ENCODE data around the gene C16orf89.
"Not testable (repeated sequence)": the region's sequence is repeated elsewhere in the genome, so short reads cannot be mapped to it uniquely, and the experiment has no call there.

C16orf89 gene, protein sequence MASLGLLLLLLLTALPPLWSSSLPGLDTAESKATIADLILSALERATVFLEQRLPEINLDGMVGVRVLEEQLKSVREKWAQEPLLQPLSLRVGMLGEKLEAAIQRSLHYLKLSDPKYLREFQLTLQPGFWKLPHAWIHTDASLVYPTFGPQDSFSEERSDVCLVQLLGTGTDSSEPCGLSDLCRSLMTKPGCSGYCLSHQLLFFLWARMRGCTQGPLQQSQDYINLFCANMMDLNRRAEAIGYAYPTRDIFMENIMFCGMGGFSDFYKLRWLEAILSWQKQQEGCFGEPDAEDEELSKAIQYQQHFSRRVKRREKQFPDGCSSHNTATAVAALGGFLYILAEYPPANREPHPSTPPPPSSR

GRCh38 chr16:5065813-5066212 lies at the start of gene C16orf89:
TSS of gene C16orf89 (minus strand) at chr16:5065956. CDS start at chr16:5065908, 48 bp downstream.
- DNase-seq (ENCODE audit: low spot score): no peak

GRCh38 chr16:5110933-5111332 lies 45.2 kb upstream of the C16orf89 start:
- DNase-seq (ENCODE audit: low spot score): not testable (repeated sequence)

DNA sequence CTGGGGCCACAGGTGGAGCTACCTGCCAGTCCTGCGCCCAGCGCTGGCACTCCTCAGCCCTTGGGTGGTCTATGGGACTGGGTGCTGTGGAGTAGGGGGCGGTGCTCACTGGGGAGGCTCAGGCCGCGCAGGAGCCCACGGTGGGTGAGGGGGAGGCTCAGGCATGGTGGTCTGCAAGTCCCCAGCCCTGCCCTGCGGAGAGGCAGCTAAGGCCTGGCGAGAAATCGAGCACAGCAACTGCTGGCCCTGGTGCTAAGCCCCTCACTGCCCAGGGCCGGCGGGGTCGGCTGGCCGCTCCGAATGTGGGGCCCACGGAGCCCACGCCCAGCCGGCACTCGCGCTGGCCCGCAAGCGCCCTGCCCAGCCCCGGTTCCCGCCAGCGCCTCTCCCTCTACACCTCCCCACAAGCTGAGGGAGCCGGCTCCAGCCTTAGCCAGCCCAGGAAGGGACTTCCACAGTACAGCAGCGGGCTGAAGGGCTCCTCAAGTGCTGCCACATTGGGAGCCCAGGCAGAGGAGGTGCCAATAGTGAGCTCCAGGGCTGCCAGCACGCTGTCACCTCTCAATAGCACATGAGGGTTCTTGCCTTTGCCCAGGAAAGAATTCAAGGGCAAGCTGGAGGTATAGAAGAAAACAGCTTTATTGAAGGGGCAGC lies 42.9 kb upstream of the C16orf89 start:
- no peak for DNase-seq (ENCODE audit: low spot score)

DNA sequence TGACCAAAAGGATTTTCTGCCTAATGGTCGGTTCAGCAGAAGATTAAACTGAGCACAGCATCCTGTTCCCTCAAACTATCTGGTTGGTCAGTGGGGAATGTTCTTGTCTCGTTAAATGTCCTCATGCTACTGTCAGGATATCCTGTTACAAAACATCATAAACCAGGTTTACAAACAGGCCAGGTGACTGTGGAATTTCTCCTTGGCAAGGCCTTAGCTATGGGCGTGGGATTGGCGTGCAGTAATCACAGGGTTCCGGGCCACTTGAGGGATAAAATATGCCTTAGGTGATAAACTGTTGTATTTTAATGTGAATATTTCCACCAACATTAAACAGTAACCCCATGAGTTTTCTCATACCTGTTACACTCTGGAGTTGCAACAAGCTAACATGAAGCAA lies 39.3 kb upstream of the C16orf89 start:
- not testable (repeated sequence) for DNase-seq (ENCODE audit: low spot score)

- not testable (repeated sequence) for DNase-seq (ENCODE audit: low spot score)
These were observed 37.7 kb upstream of the C16orf89 start for GRCh38 chr16:5103296-5104032.

DNA sequence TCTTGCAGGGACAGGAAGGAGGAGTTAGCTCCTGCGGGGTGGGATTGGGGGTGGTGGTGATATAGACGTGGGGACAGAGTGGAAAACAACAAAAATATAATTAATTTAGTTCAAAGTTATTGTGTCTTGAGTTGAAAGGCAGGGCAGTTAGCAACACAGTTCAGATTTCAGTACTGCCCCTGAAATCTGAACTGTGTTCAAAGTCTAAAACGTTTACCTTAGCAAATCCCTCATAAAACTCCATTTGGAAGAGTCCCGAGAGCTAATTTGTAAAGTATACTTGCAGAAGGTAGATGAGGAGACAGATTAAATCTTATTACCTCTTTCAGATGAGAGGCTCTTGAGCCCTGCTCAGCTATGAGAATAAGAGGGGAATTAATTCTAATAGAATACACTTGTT lies 33.4 kb upstream of the C16orf89 start:
- not testable (repeated sequence) for DNase-seq (ENCODE audit: low spot score)

- peak; percentile 29 for DNase-seq (ENCODE audit: low spot score)
These were observed 32.7 kb upstream of the C16orf89 start for GRCh38 chr16:5098221-5099159.

GRCh38 chr16:5097470-5098220 lies 31.9 kb upstream of the C16orf89 start, which contains the start of gene EEF2KMT:
TSS of gene EEF2KMT (minus strand) at chr16:5097795. CDS start at chr16:5097739, 56 bp downstream.
- peak; percentile 93 for DNase-seq (ENCODE audit: low spot score)

GRCh38 chr16:5097061-5097469 lies 31.3 kb upstream of the C16orf89 start:
- DNase-seq (ENCODE audit: low spot score): not testable (repeated sequence)

- not testable (repeated sequence) for DNase-seq (ENCODE audit: low spot score)
These were observed 30.8 kb upstream of the C16orf89 start for GRCh38 chr16:5096437-5097060.

GRCh38 chr16:5095145-5095830 lies 29.5 kb upstream of the C16orf89 start:
- not testable (repeated sequence) for DNase-seq (ENCODE audit: low spot score)

DNA sequence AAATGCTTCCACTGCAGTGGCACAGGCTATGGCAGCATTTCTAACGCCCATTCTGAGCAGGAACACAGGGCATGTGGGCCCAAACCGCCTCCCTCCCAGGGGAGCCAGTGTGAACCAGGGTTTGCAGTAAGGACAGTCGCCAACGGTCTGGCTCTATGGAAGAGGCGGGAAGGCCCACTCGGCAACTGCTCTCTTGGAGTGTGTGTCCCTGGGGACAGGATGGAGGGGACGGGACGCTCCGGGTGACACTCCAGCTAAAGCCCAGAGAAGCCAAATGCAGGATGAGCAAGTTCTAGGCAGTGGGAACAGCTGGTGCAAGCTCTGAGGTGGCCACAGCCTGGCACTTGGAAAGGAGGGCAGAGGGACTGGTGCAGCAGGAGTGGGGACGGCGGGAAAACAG lies 28.0 kb upstream of the C16orf89 start:
- DNase-seq (ENCODE audit: low spot score): not testable (repeated sequence)

GRCh38 chr16:5093081-5093480 lies 27.3 kb upstream of the C16orf89 start:
- DNase-seq (ENCODE audit: low spot score): not testable (repeated sequence)

GRCh38 chr16:5090592-5090991 lies 24.8 kb upstream of the C16orf89 start:
- not testable (repeated sequence) for DNase-seq (ENCODE audit: low spot score)

GRCh38 chr16:5089911-5090555 lies 24.3 kb upstream of the C16orf89 start:
- DNase-seq (ENCODE audit: low spot score): not testable (repeated sequence)

DNA sequence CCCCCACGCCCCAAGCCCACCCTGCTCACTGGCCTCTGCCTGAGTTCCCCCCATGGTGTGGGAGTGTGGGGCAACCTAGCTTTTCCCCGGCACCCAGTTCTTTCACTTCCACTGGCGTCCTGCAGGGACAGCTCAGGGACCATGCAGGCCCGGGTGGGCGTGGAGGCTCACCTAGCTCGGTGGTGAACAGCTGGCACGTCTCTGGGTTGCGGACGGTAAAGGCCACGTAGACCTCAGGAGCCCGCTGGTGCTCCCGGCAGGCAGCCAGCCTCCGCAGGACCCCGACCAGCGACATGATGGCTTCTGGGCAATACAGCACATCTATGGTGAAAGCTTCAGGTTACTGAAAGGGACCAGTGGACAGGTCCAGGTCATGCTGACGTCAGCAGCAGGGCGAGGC lies 23.2 kb upstream of the C16orf89 start:
- DNase-seq (ENCODE audit: low spot score): not testable (repeated sequence)

DNA sequence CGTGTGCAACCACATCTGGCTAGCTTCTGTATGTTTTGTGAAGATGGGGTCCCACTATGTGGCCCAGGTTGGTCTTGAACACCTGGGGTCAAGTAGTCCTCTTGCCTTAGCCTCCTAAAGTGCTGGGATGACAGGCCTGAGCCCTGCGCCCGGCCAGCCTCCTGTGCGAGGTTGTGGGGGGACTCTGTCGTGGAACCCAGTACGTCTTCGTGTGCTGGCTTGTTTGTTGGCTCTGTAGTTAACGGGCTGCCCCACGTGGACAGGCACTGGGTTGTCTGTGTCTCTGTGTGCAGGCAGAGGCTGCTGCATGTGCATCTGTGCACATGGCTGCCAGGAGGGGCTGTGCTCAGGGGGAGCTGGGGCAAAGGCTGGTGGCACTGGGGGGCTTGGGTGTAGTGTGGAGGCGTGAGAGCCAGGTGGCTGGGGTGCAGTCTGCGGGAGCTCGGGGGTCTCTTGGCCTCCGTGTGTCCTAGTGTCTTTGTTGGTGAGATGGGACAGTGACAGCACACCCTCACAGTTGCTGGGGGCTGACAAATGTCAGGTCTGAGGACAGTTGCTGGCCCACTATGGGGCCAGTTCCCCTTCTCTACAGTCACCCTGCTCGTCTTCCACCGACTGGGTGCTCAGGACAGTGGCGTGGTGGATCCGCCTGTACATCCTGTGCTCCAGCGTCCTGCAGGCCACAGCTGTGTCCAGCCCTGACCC lies 22.5 kb upstream of the C16orf89 start:
- DNase-seq (ENCODE audit: low spot score): not testable (repeated sequence)

- DNase-seq (ENCODE audit: low spot score): not testable (repeated sequence)
These were observed 20.0 kb upstream of the C16orf89 start for GRCh38 chr16:5085716-5086115.
